ENCODE results near the gene STIMATE.

DNA sequence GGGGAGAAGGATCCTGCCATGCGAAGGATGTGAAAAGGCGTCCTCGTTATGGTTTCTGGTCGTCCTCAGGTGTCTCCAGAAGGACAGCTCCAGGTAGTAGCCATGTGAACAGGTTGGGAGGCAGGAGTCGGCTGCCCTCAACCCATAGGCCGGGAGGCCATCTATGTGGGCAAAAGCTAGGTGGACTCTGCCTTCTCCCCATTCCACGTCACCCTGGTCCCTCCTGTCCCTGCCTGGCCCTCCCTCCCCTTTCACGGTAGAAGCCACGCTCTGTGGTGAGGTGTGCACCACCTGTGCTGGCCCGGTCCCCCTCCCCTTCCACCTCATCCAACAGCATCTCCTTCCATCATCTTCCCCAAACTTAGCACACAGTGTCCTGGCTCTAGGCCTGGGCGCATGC is 86.4 kb downstream of the STIMATE start:
- TF ChIP-seq MYC (IDR thresholded peaks at IDR 0.05; ENCODE audit: low read depth, low read length) (no peak), POLR2A (IDR thresholded peaks at IDR 0.05; ENCODE audit: extremely low read depth, insufficient read length) (no peak)
- TF ChIP-seq, protein P1, sequence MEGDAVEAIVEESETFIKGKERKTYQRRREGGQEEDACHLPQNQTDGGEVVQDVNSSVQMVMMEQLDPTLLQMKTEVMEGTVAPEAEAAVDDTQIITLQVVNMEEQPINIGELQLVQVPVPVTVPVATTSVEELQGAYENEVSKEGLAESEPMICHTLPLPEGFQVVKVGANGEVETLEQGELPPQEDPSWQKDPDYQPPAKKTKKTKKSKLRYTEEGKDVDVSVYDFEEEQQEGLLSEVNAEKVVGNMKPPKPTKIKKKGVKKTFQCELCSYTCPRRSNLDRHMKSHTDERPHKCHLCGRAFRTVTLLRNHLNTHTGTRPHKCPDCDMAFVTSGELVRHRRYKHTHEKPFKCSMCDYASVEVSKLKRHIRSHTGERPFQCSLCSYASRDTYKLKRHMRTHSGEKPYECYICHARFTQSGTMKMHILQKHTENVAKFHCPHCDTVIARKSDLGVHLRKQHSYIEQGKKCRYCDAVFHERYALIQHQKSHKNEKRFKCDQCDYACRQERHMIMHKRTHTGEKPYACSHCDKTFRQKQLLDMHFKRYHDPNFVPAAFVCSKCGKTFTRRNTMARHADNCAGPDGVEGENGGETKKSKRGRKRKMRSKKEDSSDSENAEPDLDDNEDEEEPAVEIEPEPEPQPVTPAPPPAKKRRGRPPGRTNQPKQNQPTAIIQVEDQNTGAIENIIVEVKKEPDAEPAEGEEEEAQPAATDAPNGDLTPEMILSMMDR (IDR thresholded peaks at IDR 0.05; ENCODE audit: low read depth, low read length) = no peak
- TF ChIP-seq, protein P2, sequence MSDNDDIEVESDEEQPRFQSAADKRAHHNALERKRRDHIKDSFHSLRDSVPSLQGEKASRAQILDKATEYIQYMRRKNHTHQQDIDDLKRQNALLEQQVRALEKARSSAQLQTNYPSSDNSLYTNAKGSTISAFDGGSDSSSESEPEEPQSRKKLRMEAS (IDR thresholded peaks at IDR 0.05; ENCODE audit: low read depth, low read length) = no peak

All from NB4 (cell line).